RCC 7860 (cell line): ENCODE data around the gene TMEM141.
A peak's percentile ranks its signal among the peaks of the same experiment; 100 is the strongest.

Experiments
- DNase-seq: peaks from one replicate; pipeline ENCODE4 v3.0.0-alpha.2; 2015; ENCODE audit warnings: low spot score
- FAIRE-seq: peaks from 2 replicates; lab custom pipeline; 2012; peaks lifted over from hg19 to GRCh38; lab: Jason Lieb, UNC

The TMEM141 gene

DNA sequence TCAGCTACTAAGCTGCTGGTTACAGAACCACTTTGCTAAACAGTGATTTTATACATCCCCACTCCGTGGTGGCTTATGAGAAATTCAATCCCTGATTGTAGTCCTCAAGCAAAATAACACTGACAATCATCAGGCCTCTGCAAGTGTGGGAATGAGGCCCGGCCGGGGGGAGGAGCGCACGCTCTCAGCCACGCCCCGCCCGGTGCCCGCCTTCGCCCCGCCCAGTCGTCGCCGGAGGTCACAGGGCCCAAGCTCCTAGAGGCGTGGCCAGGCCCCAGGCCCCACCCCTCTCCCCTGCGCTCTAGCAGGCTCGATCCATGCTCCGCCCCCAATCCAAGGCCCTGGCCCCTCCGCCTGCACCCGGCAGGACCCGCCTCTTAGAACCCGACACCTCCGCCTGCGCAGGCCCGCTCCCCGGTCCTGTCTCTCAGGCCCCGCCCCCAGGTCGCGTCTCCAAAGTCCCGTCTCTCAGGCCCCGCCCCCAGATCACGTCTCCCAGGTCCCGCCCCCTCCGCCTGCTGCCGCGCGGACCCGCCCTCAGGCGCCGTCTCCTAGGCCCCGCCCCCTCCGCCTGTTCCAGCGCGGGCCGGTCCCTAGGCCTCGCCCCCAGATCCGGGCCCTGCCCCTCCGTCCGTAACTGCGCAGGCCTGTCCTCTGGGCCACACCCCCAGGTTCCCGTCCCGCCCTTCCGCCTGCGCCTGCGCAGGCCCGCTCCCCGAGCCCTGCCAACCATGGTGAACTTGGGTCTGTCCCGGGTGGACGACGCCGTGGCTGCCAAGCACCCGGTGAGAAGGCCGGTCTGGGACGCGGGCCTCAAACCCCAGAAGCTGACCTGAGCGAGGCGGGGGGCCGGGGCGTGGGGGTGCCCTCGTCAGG, at the start of gene TMEM141:
TSS of gene TMEM141 (plus strand) at position 705 of the 876 bp plus-strand sequence. CDS start at position 732, 27 bp downstream.
- peak; percentile 73 for FAIRE-seq
- DNase-seq: peak; percentile 99

DNA sequence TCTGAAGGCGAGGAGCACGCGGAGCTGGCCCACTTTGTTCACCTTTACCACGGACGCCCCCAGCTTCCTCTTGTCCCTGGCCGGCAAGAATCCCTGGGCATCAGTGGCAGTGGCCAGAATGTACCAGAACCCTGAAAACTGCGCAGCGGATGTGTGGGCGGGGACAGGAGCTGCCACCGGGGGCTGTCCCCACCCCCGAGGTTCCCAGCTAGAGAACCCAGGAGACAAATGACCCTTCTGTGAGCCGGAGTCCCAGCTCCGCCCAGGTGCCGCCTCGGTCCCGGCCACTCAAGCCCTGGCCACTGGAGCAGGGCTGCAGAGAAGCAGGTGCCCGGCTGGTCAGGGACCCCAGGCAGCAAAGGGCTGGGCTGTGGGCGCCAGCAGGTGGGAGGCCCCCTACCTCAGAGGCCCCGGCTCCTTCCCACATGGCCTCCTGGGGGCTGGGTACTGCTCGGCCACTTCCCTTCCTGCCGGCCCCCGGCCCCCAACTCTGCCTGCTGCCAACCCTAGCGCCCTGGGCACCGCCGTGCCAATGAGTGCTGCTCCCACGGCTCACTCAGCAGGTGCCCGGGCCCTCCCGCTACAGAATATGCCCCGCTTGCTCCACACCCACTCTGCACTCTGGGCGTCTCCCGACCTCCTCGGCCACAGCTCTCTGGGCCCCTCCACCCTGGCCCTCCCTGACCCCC, 49.1 kb upstream of the TMEM141 start:
- FAIRE-seq (no peak), DNase-seq (no peak)

DNA sequence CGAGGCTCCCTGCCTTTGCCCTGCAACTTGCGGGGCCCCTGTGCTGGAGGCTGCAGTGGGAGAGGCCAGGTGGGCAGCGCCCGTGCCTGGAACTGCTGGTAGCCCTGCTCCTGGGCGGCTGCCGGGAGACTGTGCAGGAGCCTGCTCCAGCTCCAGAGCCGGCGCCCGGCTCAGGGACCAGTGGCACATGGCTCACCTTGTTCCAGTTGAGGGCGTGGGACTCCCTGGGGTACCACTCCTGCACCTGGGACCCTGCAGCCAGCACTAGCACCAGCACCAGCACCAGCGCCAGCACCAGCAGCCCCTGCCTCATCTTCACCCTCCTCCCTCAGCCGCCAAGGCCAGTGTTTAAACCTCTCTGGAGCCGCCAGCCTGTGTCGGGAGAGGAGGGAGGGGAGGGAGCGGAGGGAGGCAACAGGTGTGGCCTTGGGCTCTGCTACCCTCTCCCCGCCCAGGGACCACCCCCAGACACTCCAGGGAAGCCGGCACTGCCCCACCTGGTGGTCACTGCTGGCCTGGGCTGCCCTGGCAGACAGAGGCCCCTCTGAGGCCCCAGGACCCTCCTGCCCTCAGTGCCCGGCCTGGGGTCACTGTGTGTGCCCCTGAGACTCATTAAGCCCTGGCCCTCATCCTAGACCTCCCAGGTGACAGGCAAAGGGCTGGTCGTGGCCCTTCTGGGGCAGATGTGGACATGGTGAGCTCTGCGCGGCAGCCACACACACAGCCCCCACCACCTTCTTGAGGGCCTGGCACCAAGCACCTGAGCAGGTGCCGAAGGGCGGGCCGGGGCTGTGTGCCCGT, 48.4 kb upstream of the TMEM141 start, which contains the start of gene LCN10:
TSS of gene LCN10 (minus strand) at position 350 of the 801 bp plus-strand sequence. CDS start at position 313, 37 bp downstream.
- FAIRE-seq (no peak), DNase-seq (no peak)

DNA sequence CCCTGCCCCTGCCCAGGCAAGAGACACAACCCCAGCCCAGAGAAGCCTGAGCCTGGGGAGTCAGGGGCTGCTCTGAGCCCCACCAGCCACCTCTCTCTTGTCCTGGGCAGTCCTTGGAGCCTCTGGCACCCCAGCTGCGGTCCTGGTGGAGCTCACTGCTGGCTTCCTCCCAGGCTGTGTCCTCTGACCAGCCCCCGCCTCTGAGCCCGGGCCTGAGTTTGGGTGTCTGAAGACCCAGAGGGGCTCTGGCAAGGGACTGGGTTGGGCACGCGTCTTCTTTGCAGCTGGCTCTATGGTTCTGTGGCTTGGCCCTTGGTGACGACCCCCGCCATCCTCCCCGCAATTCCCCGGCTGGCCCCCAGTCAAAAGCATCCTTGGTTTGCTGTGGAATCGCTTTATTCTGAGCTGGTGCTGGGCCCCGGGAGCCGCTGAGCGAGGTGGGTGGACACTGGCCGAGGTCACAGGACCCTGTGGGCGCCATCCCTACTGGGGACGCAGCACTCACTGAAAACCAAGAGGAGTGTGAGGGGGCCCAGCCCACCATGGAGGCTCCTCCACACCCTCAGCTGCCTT, 47.4 kb upstream of the TMEM141 start:
- DNase-seq: no peak
- no peak for FAIRE-seq

DNA sequence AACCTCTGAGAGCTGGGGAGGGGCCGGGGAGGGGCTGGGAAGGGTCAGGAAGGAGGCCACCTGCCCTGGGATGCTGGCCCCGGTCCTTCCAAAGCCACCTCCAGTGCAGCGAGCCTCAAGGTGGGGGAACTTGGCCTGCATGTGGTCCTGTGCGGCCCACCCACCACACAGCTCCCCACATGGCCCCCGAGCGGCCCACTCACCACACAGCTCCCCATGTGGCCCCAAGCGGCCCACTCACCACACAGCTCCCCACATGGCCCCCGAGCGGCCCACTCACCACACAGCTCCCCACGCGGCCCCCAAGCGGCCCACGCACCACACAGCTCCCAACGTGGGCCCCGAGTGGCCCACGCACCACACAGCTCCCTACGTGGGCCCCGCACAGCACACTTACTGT, 46.4 kb upstream of the TMEM141 start:
- DNase-seq: no peak
- FAIRE-seq: no peak

DNA sequence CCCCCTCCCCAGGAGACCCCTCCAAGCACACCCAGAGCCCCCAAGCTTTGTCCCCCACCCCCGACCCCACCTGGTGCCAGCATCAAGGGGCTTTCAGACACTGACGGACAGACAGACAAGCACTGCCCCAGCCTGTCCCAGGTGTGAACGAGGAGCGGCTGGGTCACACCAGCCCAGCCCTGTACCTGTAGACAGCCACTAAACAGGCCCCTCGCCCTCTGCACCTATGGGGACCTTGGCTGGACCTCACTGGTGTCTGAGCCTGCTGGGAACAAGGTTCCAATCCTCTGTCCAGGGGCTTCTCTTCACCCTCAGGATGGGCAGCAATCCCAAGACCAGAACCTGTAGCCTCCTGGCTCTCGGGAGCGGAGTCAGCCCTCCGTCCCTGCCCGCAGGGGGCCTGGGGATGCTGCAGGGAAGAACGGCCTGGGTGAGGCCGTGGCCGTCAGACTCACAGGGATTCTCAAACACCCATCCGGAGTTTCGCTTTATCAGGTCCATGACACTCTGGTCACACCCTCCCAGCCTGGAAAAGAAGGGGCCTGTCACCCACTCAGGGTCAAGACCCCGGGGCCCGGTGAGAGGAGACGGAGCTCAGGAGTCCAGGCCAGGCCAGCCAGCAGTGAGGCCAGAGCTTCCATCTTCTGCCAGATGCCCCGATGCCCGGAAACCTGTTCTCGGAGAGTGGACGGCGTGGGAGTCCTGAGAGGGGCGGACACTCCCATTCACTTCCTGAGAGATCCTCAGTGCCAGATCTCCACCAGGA, 45.6 kb upstream of the TMEM141 start:
- FAIRE-seq: no peak
- DNase-seq: no peak

DNA sequence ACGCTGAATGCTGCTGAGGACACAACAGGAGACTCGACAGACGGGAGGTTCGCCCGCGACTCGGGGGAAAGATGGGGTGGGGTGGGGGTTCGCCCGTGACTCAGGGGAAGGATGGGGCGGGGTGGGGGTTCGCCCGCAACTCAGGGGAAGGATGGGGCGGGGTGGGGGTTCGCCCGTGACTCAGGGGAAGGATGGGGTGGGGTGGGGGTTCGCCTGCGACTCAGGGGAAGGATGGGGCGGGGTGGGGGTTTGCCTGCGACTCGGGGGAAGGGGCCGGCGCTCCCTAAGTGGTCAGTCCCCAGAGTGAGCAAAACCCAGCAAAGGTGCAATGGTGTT, 45.0 kb upstream of the TMEM141 start:
- no peak for DNase-seq
- FAIRE-seq: no peak

DNA sequence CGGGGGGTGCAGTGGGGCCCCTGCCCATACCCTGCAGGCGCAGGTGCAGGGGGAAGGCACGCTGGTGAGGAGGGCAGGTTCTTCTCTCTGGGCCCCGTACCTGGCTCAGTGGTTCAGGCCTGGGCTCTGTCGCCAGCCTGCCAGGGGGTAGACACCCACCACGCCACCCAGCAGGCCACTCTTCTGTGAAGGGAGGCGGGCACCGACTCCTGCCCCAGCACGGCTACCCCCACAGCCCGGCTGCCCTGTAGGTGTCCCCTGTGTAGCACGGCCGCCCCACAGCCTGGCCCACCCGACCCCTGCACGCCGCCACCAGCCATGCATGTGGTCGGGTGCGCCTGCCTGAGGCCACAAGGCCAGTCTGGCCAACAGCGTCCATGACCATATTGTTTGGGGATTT, 44.5 kb upstream of the TMEM141 start:
- no peak for DNase-seq
- FAIRE-seq: no peak

DNA sequence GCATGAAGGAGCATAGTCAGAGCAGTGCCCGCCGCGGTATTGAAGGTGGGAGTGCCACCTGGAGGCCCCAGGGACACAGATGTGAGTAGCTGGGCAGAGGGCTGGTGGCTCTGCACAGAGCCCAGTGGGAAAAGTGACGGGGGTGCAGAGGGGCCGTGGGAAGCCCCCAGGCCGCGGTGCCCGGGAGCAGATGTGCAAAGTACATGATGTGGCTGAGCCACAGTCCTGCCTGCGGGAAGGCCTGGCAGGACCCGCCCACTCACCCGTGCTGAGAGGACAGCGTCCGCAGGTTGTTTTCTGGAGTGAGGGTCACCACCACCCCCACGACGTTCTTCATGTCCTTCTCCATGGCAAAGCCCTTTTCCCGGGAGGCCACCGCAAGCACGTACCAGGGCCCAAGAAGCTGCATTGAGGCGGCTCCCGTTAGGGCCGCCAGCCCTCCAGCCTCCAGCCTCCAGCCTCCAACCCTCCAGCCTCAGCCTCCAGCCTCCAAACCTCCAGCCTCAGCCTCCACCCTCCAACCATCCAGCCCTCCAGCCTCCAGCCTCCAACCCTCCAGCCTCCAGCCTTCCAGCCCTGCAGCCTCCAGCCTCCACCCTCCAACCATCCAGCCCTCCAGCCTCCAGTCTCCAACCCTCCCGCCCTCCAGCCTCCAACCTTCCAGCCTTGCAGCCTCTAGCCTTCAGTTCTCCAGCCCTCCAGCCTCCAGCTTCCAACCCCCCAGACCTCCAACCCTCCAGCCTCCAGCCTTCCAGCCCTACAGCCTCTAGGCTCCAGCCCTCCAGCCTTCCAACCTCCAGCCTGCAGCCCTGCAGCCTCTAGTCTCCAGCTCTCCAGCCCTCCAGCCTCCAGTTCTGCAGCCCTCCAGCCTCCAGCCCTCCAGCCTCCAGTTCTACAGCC, 43.7 kb upstream of the TMEM141 start:
- no peak for DNase-seq
- FAIRE-seq: no peak

DNA sequence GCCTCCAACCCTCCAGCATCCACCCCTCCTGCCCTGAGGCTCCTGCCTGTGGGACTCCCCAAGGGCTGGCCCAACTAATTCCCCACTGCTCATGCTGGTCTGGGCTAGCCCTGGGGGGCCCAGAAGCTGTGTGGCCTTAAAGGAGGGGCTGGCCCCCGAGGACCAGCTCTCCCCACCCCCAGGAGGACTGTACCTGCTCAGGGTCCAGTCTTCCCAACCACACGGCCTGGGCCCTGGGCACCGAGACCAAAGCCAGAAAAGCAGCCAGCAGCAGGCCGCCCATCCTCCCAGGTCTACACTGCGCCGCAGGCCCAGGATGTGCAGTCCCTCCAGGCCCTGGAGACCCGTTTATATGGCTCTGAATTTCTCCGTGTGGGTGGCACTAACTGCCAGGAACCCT, 42.9 kb upstream of the TMEM141 start, which contains the start of gene LCN6:
TSS of gene LCN6 (minus strand) at position 325 of the 400 bp plus-strand sequence. CDS start at position 283, 42 bp downstream.
- DNase-seq (no peak), FAIRE-seq (no peak)

DNA sequence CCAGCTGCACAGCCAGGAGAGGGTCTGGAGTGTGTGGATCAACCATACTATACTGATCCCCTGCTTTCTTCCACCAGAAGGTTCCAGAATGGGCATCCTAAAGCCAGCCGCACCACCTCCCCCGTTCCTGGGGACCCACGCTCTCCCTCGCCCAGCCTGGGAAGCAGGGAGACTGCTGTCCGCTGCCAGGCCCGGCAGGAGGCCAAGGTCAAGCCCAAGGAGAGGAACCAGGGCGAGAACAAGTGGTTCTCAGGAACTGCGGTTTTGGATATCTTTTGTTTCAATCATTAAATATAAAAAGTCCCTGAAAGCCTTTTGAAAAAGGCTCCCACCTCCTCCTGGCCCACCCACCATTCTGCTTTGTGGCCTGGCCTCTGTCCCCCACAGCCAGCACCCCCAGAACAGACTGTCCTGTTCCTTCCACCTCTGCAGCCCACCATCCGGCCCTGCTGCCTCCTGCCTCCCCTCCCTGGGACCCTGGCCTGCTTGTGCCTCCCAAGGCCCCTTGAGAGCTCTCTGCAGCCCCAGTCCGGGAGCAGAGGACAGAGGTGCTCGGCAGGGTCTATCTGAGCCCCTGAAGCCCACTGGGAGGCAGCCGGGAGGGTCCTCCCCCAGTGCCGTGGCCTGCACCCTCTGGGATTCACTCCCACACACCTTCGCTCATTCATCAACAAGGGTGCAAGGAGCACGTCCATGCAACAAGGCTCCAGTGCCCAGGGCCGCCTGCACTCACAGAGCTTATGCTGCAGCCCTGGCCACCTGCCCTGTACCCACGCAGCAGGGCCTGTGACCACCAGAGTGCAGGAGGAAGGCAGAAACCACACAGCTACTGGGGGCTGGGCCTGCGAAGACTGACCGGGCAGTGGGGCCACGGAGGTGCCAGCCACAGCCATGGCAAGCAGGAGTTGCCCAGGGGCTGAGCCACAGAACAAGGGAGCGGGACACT, 42.2 kb upstream of the TMEM141 start:
- FAIRE-seq (no peak), DNase-seq (no peak)

DNA sequence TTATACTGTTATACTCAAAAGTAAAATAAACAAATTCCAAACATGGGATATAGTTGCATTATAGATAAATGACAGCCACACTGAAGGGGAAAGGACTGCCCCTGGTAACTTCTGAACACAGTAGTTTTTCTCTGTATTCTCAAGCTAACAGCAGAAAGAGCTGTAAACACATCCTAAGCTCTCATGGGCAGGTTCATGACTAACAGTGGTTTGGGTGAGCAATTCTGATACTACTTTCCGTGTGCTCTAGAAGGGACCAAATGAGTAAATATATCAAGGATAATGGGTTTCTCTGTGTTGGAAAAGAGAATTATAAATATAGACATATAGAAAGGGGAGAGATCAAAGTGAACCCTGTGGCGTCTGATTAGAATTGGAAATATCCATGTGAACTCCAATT, 40.6 kb upstream of the TMEM141 start:
- DNase-seq (peak; percentile 5), FAIRE-seq (no peak)

DNA sequence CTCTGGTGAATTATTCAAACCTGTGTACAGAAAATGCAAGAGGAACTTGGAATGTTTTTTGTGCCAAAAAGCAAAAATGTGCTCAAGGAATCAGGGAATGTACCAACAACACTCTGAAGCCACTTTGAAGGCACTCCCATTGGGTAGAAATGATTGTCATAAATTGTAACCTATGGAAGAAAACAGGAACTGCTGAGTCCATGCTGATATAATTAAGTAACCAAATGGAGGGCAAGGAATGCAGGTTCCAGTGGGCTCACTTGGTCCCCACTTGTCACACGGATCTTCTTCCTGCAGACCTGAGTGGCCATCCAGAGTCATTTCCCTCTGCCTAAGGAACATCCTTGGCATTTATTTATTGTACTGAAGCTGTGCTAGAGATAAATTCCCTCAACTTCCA, 39.9 kb upstream of the TMEM141 start:
- DNase-seq: no peak
- no peak for FAIRE-seq

DNA sequence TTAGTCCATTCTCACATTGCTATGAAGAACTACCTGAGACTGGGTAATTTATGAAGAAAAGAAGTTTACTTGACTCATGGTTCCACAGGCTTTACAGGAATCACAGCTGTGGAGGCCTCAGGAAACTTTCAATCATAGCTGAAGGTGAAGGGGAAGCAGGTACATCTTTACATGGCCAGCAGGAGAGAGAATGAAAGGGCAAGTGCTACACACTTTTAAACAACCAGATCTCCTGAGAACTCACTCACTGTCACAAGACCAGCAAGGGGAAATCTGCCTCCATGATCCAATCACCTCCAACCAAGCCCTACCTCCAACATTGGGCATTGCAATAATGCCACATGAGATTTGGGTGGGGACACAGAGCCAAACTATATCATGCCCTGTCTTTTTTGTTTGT, 39.3 kb upstream of the TMEM141 start:
- no peak for DNase-seq
- no peak for FAIRE-seq

DNA sequence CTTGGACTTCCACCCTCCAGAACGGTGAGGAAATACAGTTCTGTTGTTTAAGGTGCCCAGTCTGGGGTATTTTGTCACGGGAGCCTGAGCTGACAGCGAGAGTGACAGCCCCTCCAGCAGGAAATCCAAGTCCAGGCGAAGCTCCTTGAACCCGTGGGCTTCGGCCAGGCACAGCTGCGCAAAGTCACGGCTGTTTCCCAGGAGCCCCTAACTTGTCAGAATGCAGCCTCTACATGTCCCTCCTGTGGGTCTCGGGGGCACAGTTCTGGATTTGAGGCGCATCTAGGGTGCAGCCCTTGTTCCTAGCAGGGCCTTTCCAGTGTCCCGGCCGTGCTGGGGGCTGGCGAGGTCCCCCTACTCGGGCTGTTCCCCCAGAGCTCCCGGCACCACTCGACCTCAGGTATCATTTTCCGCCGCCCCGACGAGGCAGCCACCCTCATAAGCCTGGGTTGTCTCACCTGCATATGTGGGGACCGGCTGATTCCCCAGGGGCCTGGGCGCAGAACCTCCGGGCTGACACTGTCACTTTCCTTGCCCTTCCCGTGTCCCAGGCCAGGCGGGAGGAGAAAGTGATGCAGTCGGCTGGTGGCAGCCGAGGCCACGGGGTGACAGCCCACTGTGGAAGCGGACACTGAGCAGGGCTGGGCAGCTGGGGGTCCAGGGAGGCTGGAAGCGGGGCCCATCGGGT, 37.6 kb upstream of the TMEM141 start:
- FAIRE-seq (no peak), DNase-seq (no peak)

DNA sequence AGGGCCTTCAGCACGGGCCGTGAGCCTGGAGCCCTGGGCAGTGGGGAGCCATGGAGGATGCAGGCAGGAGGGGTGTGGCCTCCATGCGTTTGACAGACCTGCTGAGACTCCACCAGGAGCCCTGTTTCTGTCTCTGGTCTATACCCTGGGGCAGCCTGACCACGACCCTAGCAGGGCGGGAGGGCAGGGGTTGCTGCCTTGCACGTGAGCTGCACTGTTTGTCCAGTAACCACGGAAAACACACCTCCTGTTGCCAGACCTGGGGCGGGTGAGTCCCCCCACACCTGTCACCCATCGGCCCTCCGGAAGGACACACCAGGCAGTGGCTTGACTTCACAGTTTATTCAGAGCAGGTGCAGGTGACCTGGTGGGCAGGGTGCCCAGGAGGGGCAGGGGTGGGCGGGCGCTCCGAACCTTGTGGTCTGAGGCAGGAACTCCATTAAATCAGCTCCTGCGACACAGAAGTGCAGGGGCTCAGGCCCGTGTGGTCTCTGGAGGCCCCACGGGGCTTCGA, 37.0 kb upstream of the TMEM141 start:
- DNase-seq (no peak), FAIRE-seq (no peak)

DNA sequence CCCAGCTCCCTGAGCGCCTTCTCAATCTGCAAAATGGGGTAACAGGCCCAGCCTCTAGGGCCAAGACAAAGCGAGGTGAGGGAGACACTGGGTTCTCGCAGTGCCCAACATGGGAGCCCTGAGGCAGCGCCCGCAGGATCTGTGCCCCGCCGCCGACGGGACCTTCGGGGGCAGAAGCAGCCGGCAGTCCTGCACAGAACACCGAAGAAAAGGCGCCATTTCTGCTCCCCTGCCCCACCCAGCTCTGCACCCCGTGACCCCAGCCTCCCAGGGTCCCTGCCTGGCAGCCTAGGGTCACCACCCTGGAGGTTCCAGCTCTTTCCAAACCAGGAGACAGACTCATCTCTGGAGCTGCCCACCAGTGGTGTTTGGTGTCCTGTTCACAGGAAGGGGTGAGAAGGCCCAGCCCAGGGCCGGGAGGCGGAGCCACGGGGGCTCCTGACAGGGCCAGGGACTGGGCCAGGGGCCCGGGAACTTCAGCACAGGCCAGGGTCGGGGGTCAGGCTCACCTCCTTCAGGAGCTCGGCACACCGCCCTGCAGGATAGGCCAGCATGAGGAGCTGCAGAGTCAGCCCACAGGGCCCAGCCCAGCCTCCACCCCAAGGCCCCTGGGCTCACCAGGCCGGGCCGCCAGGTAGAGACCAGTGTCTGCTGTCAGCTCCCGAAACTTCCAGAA, 36.4 kb upstream of the TMEM141 start:
- FAIRE-seq (no peak), DNase-seq (no peak)
